Bronchial epithelial cell (primary cell): ENCODE results near the gene HSPB3. TPM values are rescaled to one million over a fixed set of nuclear protein-coding genes. Genes with fewer than 3 reads are reported as not detected.

ENCODE experiments used
- DNase-seq: peaks from one replicate; pipeline ENCODE4 v3.0.0-alpha.2; 2010; ENCODE audit warnings: low read depth
- FAIRE-seq: peaks from 2 replicates; lab custom pipeline; 2011; peaks lifted over from hg19 to GRCh38; lab: Jason Lieb, UNC
- H3K27me3 ChIP-seq: 2 replicates; pipeline ENCODE4 v1.5.1; 2011; ENCODE audit warnings: low read length; ENCODE audit not compliant: control insufficient read depth, insufficient read depth
- H3K36me3 ChIP-seq: 2 replicates; pipeline ENCODE4 v1.5.1; 2011; ENCODE audit warnings: low read length; ENCODE audit not compliant: control insufficient read depth, insufficient read depth
- H3K4me3 ChIP-seq: 2 replicates; pipeline ENCODE4 v1.5.1; 2011; ENCODE audit warnings: mild to moderate bottlenecking, low read depth, low read length, control low read depth
- CTCF ChIP-seq: IDR thresholded peaks from 2 replicates; pipeline ENCODE4 v1.5.1; 2011; ENCODE audit warnings: mild to moderate bottlenecking, moderate library complexity, low read length, control low read depth, inconsistent platforms; ENCODE audit not compliant: insufficient read depth, severe bottlenecking
- total RNA-seq: library from RNA; depleted of rRNA; stranded (reverse); fragments of >200 nt; gene quantifications from 2 replicates; pipeline ENCODE4 v1.2.1, GENCODE V29; 2014

The HSPB3 gene
- total RNA-seq, 1 donor from 2014 or later, result not detected

- FAIRE-seq (no peak), DNase-seq (no peak)
- H3K36me3 ChIP-seq, result no peaks in the 10 kb centered on the region
- no peak for TF ChIP-seq CTCF
- H3K4me3 ChIP-seq, result no peak overlapping the region
- H3K27me3 ChIP-seq, result peaks cover 3% of the 10 kb centered on the region
Measured at GRCh38 chr5:54438620-54439389, 16.7 kb upstream of the HSPB3 start.

- H3K36me3 ChIP-seq, result no peaks in the 10 kb centered on the region
- TF ChIP-seq CTCF, result no peak
- peak; percentile 55 for DNase-seq
- H3K4me3 ChIP-seq, result no peak overlapping the region
- H3K27me3 ChIP-seq, result no peaks in the 10 kb centered on the region
- FAIRE-seq, result no peak
Measured at GRCh38 chr5:54440456-54440893, 15.0 kb upstream of the HSPB3 start.

- no peak for TF ChIP-seq CTCF
- FAIRE-seq, result no peak
- no peaks in the 10 kb centered on the region for H3K36me3 ChIP-seq
- H3K27me3 ChIP-seq, result no peaks in the 10 kb centered on the region
- no peak overlapping the region for H3K4me3 ChIP-seq
- peak; percentile 52 for DNase-seq
Measured at GRCh38 chr5:54442271-54442670, 13.2 kb upstream of the HSPB3 start.

GRCh38 chr5:54443270-54443669 lies 12.2 kb upstream of the HSPB3 start:
- DNase-seq (no peak), FAIRE-seq (no peak)
- H3K4me3 ChIP-seq, result no peak overlapping the region
- TF ChIP-seq CTCF, result no peak
- H3K27me3 ChIP-seq, result no peaks in the 10 kb centered on the region
- no peaks in the 10 kb centered on the region for H3K36me3 ChIP-seq

GRCh38 chr5:54445691-54446378 lies 9.7 kb upstream of the HSPB3 start:
- Histone ChIP-seq H3K27me3 (peaks cover 2% of the 10 kb centered on the region), H3K36me3 (no peaks in the 10 kb centered on the region), H3K4me3 (no peak overlapping the region)
- no peak for FAIRE-seq
- no peak for TF ChIP-seq CTCF
- no peak for DNase-seq
